ENCODE results near the gene C1QBP.
A peak's percentile ranks its signal among the peaks of the same experiment; 100 is the strongest.
"Not testable (repeated sequence)": the region's sequence is repeated elsewhere in the genome, so short reads cannot be mapped to it uniquely, and the experiment has no call there.

The C1QBP gene

DNA sequence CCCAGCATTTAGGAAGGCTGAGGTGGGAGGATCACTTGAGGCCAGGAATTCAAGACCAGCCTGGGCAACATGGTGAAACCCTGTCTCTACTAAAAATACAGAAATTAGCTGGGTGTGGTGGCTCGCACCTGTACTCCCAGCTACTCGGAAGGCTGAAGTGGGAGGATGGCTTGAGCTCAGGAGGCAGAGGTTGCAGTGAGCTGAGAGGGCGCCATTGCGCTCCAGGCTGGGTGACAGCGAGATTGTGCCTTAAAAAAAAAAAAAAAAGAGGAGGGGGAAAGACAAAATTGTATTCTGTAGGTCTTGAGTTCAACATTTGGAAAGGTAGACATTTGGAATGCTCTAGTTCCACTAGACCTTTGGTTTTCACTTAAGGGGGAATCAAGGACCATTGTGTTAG lies 7.7 kb downstream of the C1QBP start:
- DNase-seq, result not testable (repeated sequence)

DNA sequence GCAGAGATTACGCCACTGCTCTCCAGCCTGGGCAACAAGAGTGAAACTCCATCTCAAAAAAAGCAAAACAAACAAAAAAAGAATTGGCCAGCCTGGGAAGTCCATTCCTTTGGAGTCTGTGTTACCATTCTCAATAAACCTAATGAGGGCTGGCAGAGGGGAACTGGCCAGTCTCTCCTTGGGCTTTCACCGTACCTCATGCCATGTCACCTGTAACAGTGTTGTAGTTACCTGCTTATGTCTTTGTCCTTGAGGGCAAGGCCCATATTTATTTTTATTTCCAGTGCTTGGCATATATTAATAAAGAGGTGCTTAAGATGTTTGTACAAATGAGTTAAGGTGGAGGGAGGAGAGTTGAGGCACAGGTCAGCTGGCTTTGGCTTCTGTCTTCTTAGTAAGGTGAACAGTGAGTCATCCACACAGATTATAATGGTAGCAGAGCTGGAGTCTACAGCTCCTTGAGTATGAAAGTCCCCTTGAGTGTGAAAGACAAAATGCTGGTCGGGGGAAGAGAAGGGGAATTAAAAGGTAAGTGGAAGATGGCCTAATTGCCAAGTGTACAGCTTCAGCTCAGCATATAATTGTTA lies 8.4 kb downstream of the C1QBP start:
- no peak for DNase-seq

DNA sequence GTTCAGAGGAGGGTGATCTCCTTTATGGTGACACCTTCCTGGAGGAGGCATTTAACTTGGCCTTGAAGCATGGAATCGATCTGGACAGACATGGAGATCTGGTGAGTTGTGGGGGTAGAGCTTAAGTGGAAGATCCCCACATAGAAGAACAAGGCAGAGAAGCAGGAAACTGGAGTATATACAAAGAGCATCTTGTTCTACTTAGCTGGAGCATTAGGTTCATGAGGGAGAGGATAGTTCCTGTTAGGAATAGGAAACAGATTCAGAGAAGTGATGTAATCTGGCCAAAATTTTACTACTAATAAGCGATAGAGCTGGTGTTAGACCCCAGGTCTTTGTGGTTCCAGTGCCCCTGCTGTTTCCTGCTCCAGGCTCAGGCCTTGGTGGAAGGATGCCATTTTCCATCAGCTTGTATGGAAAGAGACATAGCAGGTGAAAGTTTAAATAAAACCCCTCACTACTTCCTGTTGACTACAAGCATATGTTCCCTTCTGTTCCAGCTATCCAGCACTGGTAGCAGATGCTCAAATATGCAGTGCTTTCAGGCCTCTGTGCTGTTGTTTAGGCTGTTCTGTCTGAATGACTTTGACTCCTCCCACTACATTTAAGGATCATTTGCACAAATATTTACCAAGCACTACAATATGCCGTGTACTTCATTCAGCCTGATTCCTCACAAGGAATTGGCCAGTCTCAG lies 9.6 kb downstream of the C1QBP start:
- no peak for DNase-seq

- DNase-seq, result no peak
Observed at GRCh38 chr17:5425826-5426225, 13.1 kb downstream of the C1QBP start.

GRCh38 chr17:5424909-5425308 lies 14.0 kb downstream of the C1QBP start:
- DNase-seq, result no peak

DNA sequence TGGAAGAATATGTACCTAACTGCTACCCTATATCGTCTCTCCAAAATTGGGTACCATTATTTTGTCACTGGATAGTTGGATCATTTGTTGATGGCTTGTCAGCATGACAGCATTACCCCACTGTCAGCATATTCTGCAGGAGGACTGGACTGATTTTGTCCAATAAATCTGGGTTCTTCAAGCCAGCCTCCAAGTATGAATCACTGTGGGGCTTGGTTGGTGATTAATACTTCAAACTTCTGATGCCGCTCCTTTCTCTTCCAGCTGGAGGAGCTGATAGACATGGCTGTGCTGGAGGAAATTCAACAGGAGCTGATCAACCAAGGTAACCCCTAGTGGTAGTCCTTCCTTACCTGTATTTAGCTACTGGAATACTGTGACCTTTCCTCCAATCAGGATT lies 16.4 kb downstream of the C1QBP start:
- DNase-seq, result no peak

- DNase-seq, result no peak
Observed at GRCh38 chr17:5419959-5420653, 18.8 kb downstream of the C1QBP start, which contains the start of gene RPAIN. TSS of gene RPAIN (plus strand) at chr17:5420182. CDS start at chr17:5420211, 29 bp downstream.

DNA sequence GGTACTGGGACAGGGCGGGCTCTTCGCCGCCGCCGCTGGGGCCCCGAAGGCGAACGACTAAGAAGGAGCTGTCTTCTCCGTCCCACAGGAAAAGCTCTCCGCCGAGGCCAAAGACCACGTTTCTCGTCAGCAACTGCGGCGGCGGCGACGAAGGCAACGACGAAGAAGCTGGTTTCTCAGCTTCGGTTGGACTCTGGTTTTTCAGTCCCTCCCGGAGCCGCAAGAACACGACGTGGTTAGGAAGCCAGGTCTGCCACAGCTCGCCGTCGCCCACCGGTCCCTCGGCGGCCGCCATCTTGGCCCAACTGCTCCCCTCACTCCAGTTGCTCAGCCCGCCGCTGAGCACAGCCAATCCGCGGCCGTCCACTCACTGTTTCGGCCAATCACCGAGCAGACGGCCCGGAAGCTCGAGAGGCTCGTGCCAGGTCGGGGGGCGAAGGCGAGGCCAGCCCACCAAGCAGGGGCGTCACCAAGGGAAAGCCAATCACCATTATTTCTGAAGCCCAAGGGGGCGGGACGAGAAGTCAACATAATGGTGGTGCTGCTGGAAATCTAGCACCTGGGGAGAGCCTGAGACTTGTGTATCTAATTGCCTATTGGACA lies 19.5 kb downstream of the C1QBP start, which contains the start of gene NUP88:
Gene NUP88 (minus strand): TSS at position 307 of the 603 bp plus-strand sequence. CDS start 12 bp downstream, at position 295.
- DNase-seq, result peak; percentile 91

- no peak for DNase-seq
Observed at GRCh38 chr17:5418858-5419355, 20.0 kb downstream of the C1QBP start.

DNA sequence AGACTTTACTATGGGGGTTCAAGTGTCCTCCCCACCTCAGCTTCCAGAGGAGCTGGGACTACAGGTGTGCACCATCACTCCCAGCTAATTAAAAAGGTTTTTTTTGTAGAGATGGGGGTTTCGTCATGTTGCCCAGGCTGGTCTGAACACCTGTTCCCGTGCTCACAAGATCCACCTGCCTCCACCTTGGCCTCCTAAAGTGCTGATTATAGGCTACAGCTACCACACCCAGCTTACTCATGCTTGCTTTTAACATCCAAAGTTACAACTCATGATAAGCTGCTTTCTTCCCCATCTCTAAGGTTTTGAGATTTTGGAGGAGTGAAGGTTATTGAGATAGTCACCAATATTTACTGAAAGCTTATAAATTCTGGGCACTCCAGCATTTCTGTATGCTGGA lies 22.1 kb downstream of the C1QBP start:
- DNase-seq, result no peak

DNA sequence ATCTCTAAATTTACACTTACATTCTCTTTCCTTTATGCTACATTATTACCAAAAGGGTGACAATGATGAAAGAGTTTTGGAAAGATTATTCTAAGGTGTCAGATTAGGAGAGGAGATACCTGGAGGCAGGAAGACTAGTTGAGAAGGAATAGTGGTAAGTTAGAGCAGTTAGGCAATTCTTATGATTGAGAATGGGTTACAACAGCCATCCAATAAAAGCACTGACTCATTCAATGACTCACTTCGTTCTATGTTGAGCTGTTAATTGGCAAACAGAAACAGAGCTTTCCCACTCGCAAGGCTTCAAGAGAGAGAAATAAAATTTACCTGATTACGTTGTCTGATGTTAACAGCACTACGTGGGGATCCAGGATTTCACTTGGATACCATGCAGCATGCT lies 25.3 kb downstream of the C1QBP start:
- no peak for DNase-seq

DNA sequence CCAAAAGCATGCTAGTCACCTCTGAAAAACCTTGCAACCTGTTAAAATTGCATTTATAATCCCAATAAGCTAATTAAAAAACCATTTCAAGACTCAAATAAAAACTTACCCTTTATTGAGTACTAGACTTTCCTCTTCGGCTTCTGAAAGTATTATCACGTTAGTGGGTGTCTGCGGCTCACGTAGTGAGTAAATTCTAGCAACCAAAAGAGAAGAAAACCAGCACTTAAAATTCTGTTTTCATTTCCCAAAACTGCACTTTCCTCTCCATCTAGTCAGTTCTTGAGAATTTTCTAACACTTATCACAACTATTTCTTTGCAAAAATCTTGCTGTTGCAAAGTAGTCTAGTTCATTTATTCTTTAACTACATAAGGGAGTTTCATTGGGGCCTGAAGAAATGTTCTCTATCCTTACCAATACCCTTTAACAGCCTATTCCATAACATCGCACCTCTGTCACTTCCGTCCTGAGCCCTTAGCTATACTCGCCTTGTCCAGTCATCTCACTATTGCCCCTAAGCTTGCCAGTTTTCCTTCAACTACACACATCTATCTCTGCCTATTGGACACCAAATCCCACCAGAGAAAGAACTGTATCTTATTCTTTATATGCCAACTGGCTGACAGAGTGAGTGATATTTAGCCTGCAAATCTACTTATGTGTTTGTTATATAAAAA lies 28.2 kb downstream of the C1QBP start:
- DNase-seq, result no peak

DNA sequence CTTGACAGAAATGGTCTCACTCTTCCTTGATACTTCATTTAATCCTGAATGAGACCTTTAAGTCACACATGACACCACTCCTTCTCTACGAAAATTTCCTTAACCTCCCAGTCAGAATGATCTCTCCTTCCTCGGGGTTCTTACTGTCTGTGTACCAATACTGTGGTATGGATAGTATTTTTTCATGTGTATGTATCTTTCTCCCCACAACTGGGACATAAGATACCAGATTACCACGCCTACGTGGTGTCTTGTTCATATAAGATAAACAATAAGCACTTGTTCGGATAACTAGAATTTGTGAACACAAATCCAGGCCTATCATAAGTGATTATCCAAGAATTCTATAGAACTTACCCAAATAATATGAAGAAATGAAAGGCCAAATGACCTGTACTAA lies 30.8 kb downstream of the C1QBP start:
- DNase-seq, result no peak

DNA sequence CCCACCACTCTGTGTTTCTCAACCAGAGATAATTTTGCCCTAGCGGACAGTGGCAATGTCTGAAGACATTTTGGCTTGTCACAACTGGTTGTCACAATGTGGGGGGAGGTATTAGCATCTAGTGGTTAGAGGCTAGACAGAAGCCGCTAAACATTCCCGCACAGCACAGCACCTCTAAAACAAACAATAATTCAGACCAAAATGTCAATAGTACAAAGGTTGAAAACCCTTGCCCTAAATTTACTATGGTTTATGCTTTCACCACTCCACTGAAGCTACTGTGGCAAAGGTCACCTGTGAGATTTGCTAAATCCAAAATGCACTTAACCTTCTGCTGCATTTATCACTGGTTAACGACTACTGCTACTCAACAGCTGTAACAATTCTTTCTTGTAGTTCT lies 33.6 kb downstream of the C1QBP start:
- DNase-seq, result no peak

- no peak for DNase-seq
Observed at GRCh38 chr17:5399767-5400166, 39.2 kb downstream of the C1QBP start.

DNA sequence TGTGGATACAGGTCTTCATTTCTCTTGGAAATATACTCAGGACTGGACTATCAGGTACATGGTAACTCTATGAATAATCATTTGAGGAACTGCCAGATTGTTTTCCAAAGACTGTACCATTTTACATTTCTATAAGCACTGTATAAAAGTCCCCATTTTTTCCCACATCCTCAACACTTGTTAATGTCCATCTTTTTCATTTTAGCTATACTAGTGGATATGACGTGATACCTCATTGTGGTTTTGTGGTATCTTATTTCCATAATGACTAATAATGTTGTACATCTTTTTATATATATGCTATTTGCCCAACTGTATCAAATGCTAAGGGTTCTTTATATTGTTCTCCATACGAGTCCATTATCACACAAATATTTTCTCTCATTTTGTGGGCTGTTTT lies 42.3 kb downstream of the C1QBP start:
- DNase-seq, result no peak

DNA sequence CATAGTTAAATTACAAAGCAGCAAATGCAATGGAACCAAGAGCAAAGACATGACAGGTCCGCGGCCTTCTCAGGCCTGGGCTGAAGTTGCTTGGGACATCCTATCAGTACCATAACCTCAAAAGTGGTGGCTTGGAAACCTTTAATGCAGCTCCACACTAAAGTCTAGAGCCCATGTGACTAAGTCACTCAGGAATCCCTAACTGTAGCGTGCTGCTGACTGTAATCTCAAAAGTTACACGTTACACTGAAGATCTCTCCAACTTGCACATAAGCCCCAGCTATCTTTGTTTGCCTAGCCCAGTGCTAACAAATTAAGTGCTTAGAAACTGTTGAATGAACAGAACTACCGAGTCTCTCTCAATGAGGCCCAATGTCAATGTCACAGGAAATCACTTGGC lies 47.3 kb downstream of the C1QBP start:
- DNase-seq, result no peak

Measured in activated T-cell treated with anti-CD3 and anti-CD28 coated beads, Interleukin-2, amount 50 U/mL, for 1 hour (primary cell).